CD14-positive monocyte (primary cell): ENCODE results near the gene ACOT7. TPM values are rescaled to one million over a fixed set of nuclear protein-coding genes. Genes with fewer than 3 reads are reported as not detected.
"Not testable (repeated sequence)": the region's sequence is repeated elsewhere in the genome, so short reads cannot be mapped to it uniquely, and the experiment has no call there.

ENCODE experiments used
- DNase-seq, 3 donors: peaks; one replicate each; pipeline ENCODE4 v3.0.0-alpha.2; 2011 to 2022
- H2AFZ ChIP-seq: 2 replicates; pipeline ENCODE4 v1.6.0; 2012; ENCODE audit warnings: mild to moderate bottlenecking, low read depth, low read length, inconsistent platforms; ENCODE audit not compliant: insufficient read depth, poor library complexity, severe bottlenecking
- H3K27ac ChIP-seq, 2 donors: 1 replicate in 1 of 2; 2 replicates in 1 of 2; pipeline ENCODE4 v1.5.1; 2012 to 2013; ENCODE audit warnings: low read length in 2 of 2, control low read depth in 1 of 2, inconsistent platforms in 1 of 2, low read depth in 1 of 2, mild to moderate bottlenecking in 1 of 2
- H3K27me3 ChIP-seq, 2 donors: one replicate each; pipeline versions ENCODE4 v1.6.0 to v1.6.1; 2011 to 2013; ENCODE audit warnings: low read length in 2 of 2; ENCODE audit not compliant: control insufficient read depth in 2 of 2, insufficient read depth in 2 of 2
- H3K36me3 ChIP-seq, 2 donors: replicated peaks in 1 of 2; 1 replicate in 1 of 2; 2 replicates in 1 of 2; pipeline versions ENCODE4 v1.5.1 to v1.6.1; 2012 to 2013; ENCODE audit warnings: low read length in 2 of 2, control low read depth in 1 of 2, inconsistent platforms in 1 of 2, mild to moderate bottlenecking in 1 of 2; ENCODE audit not compliant: insufficient read depth in 2 of 2, control insufficient read depth in 1 of 2
- H3K4me1 ChIP-seq, 2 donors: 1 replicate in 1 of 2; 2 replicates in 1 of 2; pipeline versions ENCODE4 v1.5.1 to v1.6.1; 2012 to 2013; ENCODE audit warnings: low read length in 2 of 2, control low read depth in 1 of 2, inconsistent platforms in 1 of 2, mild to moderate bottlenecking in 1 of 2, moderate library complexity in 1 of 2; ENCODE audit not compliant: insufficient read depth in 2 of 2, control insufficient read depth in 1 of 2
- H3K4me2 ChIP-seq: replicated peaks from 2 replicates; pipeline ENCODE3; 2012; ENCODE audit warnings: low read length, moderate library complexity, mild to moderate bottlenecking; ENCODE audit not compliant: poor library complexity, severe bottlenecking; ENCODE audit errors: extremely low read depth
- H3K4me3 ChIP-seq, 3 experiments: fragments of 200-600 bp in 1 of 3; sonication (generic) in 1 of 3; replicated peaks in 1 of 3; 1 replicate in 2 of 3; 2 replicates in 1 of 3; pipeline ENCODE4 v1.5.1; 2011 to 2013; ENCODE audit warnings: low read length in 3 of 3, mild to moderate bottlenecking in 3 of 3, control low read depth in 2 of 3, low read depth in 2 of 3, inconsistent platforms in 1 of 3, moderate library complexity in 1 of 3
- H3K79me2 ChIP-seq: 2 replicates; pipeline ENCODE4 v1.6.0; 2012; ENCODE audit warnings: mild to moderate bottlenecking, control low read depth, inconsistent platforms, low read length, moderate library complexity; ENCODE audit not compliant: insufficient read depth
- H3K9ac ChIP-seq: 2 replicates; pipeline ENCODE4 v1.6.0; 2017; ENCODE audit warnings: low read length, mild to moderate bottlenecking; ENCODE audit not compliant: insufficient read depth, poor library complexity, severe bottlenecking
- H3K9me3 ChIP-seq, 2 donors: replicated peaks in 1 of 2; 1 replicate in 1 of 2; 2 replicates in 1 of 2; pipeline versions ENCODE4 v1.5.1 to v1.6.1; 2012 to 2013; ENCODE audit warnings: low read length in 2 of 2, control low read depth in 1 of 2; ENCODE audit not compliant: control insufficient read depth in 1 of 2, insufficient read depth in 1 of 2
- H4K20me1 ChIP-seq: 2 replicates; pipeline ENCODE4 v1.6.0; 2012; ENCODE audit warnings: mild to moderate bottlenecking, low read length, control low read depth, moderate library complexity; ENCODE audit not compliant: insufficient read depth
- H3K27ac Mint-ChIP-seq, 7 donors: one replicate each; pipeline ENCODE4 v1.8.0; 2020; ENCODE audit warnings: mild to moderate bottlenecking in 7 of 7, mixed read lengths in 7 of 7, moderate library complexity in 6 of 7, inconsistent platforms in 2 of 7
- H3K27me3 Mint-ChIP-seq, 3 donors: one replicate each; pipeline ENCODE4 v1.8.0; 2021 to 2022; ENCODE audit warnings: low read depth in 3 of 3, mild to moderate bottlenecking in 3 of 3, mixed read lengths in 3 of 3, moderate library complexity in 3 of 3, inconsistent platforms in 1 of 3
- H3K36me3 Mint-ChIP-seq, 2 donors: one replicate each; pipeline ENCODE4 v1.8.0; 2020; ENCODE audit warnings: mixed read lengths in 2 of 2, inconsistent platforms in 1 of 2, mild to moderate bottlenecking in 1 of 2
- H3K4me1 Mint-ChIP-seq: one replicate; pipeline ENCODE4 v1.8.0; 2020; ENCODE audit warnings: mild to moderate bottlenecking, mixed read lengths
- H3K4me3 Mint-ChIP-seq, 2 donors: one replicate each; pipeline ENCODE4 v1.8.0; 2020; ENCODE audit warnings: mild to moderate bottlenecking in 2 of 2, mixed read lengths in 2 of 2, moderate library complexity in 1 of 2
- H3K9me3 Mint-ChIP-seq, 7 donors: one replicate each; pipeline ENCODE4 v1.8.0; 2020 to 2022; ENCODE audit warnings: mixed read lengths in 7 of 7, mild to moderate bottlenecking in 6 of 7, moderate library complexity in 6 of 7, inconsistent platforms in 2 of 7
- CTCF ChIP-seq: fragments of 200-600 bp; IDR thresholded peaks from one replicate; pipeline ENCODE4 v1.8.0; 2022; ENCODE audit warnings: antibody characterized with exemption, mild to moderate bottlenecking
- WGBS: methylation state at CpG from one replicate; pipeline ENCODE4 v1.1.5; 2013; ENCODE audit warnings: missing lambda C conversion rate; ENCODE audit not compliant: insufficient coverage; 5-methylcytosine and 5-hydroxymethylcytosine counted together
- intact Hi-C, 2 donors: fragments of 100-400 bp; cut with micrococcal nuclease; formaldehyde crosslinking; loops; one replicate each; pipeline versions ENCODE4 v1.15.0 to v1.15.1; 2023
- polyA plus RNA-seq, 3 donors: library from polyadenylated mRNA; depleted of rRNA in 1 of 3; unstranded in 2 of 3; stranded (reverse) in 1 of 3; fragments of 300-500 nt in 2 of 3; fragments of >200 nt in 1 of 3; fragmentation: Illumina TruSeq in 2 of 3; gene quantifications; 1 replicate in 2 of 3; 2 replicates in 1 of 3; pipeline ENCODE4 v1.2.3, GENCODE V29; 2012 to 2021

Gene ACOT7
- polyA plus RNA-seq, 3 donors, result 0.63 to 4.3 (median 1.4) TPM

GRCh38 chr1:6436277-6436676, 42.7 kb upstream of the ACOT7 start:
- H3K9me3 Mint-ChIP-seq, H3K9me3 ChIP-seq, H3K4me3 Mint-ChIP-seq, intact Hi-C loops, H3K79me2 ChIP-seq, H3K27ac ChIP-seq, H3K36me3 ChIP-seq, H4K20me1 ChIP-seq, H3K27ac Mint-ChIP-seq, H3K4me1 Mint-ChIP-seq, H3K9ac ChIP-seq, H3K4me1 ChIP-seq, H3K4me3 ChIP-seq, H2AFZ ChIP-seq, H3K4me2 ChIP-seq, DNase-seq, H3K36me3 Mint-ChIP-seq: not testable (repeated sequence)
- peaks cover 21 to 46% (median 22%) of the 10 kb centered on the region in 3 donors for H3K27me3 Mint-ChIP-seq
- no CpG with 5 or more reads among the region's 3 CpGs for WGBS
- peaks cover 6 to 20% of the 10 kb centered on the region in 2 donors for H3K27me3 ChIP-seq

GRCh38 chr1:6435547-6435946, 42.0 kb upstream of the ACOT7 start:
- DNase-seq, result no peak
- no peaks in the 10 kb centered on the region for H3K36me3 Mint-ChIP-seq
- H3K9ac ChIP-seq, result no peak overlapping the region
- TF ChIP-seq CTCF, result no peak
- H3K27me3 Mint-ChIP-seq, result peaks cover 21 to 46% (median 21%) of the 10 kb centered on the region in 3 donors
- H3K36me3 ChIP-seq, result no peaks in the 10 kb centered on the region
- peaks cover 2 to 15% of the 10 kb centered on the region in 2 donors for H3K27me3 ChIP-seq
- no peaks in the 10 kb centered on the region for H3K79me2 ChIP-seq
- WGBS, result 100% methylated on average over 1 of the region's 3 CpGs
- intact Hi-C loops, result no loop called here
- no peak overlapping the region for H3K4me3 Mint-ChIP-seq
- no peaks in the 10 kb centered on the region for H3K9me3 ChIP-seq
- H3K4me1 ChIP-seq, result peaks cover 0 to 4% of the 10 kb centered on the region in 2 donors
- H3K4me1 Mint-ChIP-seq, result peaks cover 3% of the 10 kb centered on the region
- H3K4me2 ChIP-seq, result no peak overlapping the region
- H4K20me1 ChIP-seq, result no peaks in the 10 kb centered on the region
- no peak overlapping the region for H3K27ac Mint-ChIP-seq
- no peak overlapping the region for H2AFZ ChIP-seq
- H3K4me3 ChIP-seq, result no peak overlapping the region
- no peak overlapping the region for H3K27ac ChIP-seq
- peaks cover 0 to 5% (median 0%) of the 10 kb centered on the region in 7 donors for H3K9me3 Mint-ChIP-seq
